Endothelial cell of umbilical vein (primary cell): ENCODE results near the gene SLC38A11. TPM values are rescaled to one million over a fixed set of nuclear protein-coding genes. Genes with fewer than 3 reads are reported as not detected.

ENCODE experiments used
- BruUV-seq: library from RNA; stranded (reverse); fragments of 400-500 nt; replicated peaks from 2 replicates; lab custom pipeline; 2021; lab: Mats Ljungman, UMichigan
- CTCF ChIA-PET: fragments of 300-600, 350-600 bp; sonication (Branson Sonifier 250); formaldehyde crosslinking; loops from one replicate; lab custom pipeline; 2021; ENCODE audit warnings: antibody characterized with exemption, inconsistent platforms; lab: Charles Lee
- POLR2A ChIA-PET: fragments of 300-600, 350-600 bp; sonication (Branson Sonifier 250); formaldehyde crosslinking; loops from one replicate; lab custom pipeline; 2021; ENCODE audit warnings: antibody characterized with exemption, inconsistent platforms; lab: Charles Lee
- DNase-seq: peaks from one replicate; pipeline ENCODE4 v3.0.0-alpha.2; 2011; ENCODE audit warnings: low read depth, low spot score
- FAIRE-seq: peaks from 2 replicates; lab custom pipeline; 2011; peaks lifted over from hg19 to GRCh38; lab: Jason Lieb, UNC
- H2AFZ ChIP-seq: 2 replicates; pipeline ENCODE4 v1.6.0; 2012; ENCODE audit warnings: low read depth, low read length, control low read depth, inconsistent platforms
- H3K27ac ChIP-seq: 2 replicates; pipeline ENCODE4 v1.5.1; 2011; ENCODE audit warnings: low read depth, mild to moderate bottlenecking, control low read depth, low read length, moderate library complexity; ENCODE audit not compliant: insufficient read depth
- H3K27me3 ChIP-seq, 2 experiments: 2 replicates each; pipeline versions ENCODE4 v1.6.0 to v1.6.1; 2011; ENCODE audit warnings: low read length in 2 of 2, mixed read lengths in 1 of 2; ENCODE audit not compliant: control insufficient read depth in 2 of 2, insufficient read depth in 2 of 2
- H3K36me3 ChIP-seq, 2 experiments: 2 replicates in 1 of 2; 3 replicates in 1 of 2; pipeline ENCODE4 v1.5.1; 2011; ENCODE audit warnings: low read length in 2 of 2, mild to moderate bottlenecking in 1 of 2, moderate library complexity in 1 of 2; ENCODE audit not compliant: control insufficient read depth in 2 of 2, insufficient read depth in 2 of 2; ENCODE audit errors: extremely low read depth in 1 of 2
- H3K4me1 ChIP-seq: 3 replicates; pipeline ENCODE4 v1.5.1; 2011; ENCODE audit warnings: mild to moderate bottlenecking, low read length; ENCODE audit not compliant: control insufficient read depth, insufficient read depth; ENCODE audit errors: extremely low read depth
- H3K4me2 ChIP-seq: 2 replicates; pipeline ENCODE4 v1.6.1; 2011; ENCODE audit warnings: low read length, control low read depth, mixed read lengths; ENCODE audit not compliant: insufficient read depth
- H3K4me3 ChIP-seq, 3 experiments: fragments of 200-600 bp in 1 of 3; sonication (generic), shearing (Covaris generic) in 1 of 3; replicated peaks in 1 of 3; 2 replicates each; pipeline ENCODE4 v1.5.1; 2011 to 2016; ENCODE audit warnings: control low read depth in 3 of 3, low read length in 3 of 3, mild to moderate bottlenecking in 2 of 3, inconsistent platforms in 1 of 3, low read depth in 1 of 3, moderate library complexity in 1 of 3; ENCODE audit not compliant: insufficient read depth in 1 of 3
- H3K79me2 ChIP-seq: 2 replicates; pipeline ENCODE4 v1.6.0; 2012; ENCODE audit warnings: low read length, inconsistent platforms; ENCODE audit not compliant: control insufficient read depth, insufficient read depth
- H3K9ac ChIP-seq: replicated peaks from 2 replicates; pipeline ENCODE3; 2011; ENCODE audit warnings: low read length, control low read depth; ENCODE audit not compliant: insufficient read depth; ENCODE audit errors: extremely low read depth
- H3K9me1 ChIP-seq: replicated peaks from 3 replicates; pipeline ENCODE4 v1.6.0; 2011; ENCODE audit warnings: mild to moderate bottlenecking, low read length; ENCODE audit not compliant: control insufficient read depth, insufficient read depth; ENCODE audit errors: extremely low read depth
- H3K9me3 ChIP-seq: replicated peaks from 2 replicates; pipeline ENCODE4 v1.5.1; 2012; ENCODE audit warnings: low read length, inconsistent platforms; ENCODE audit not compliant: control insufficient read depth, insufficient read depth
- H4K20me1 ChIP-seq: replicated peaks from 2 replicates; pipeline ENCODE3; 2011; ENCODE audit warnings: mild to moderate bottlenecking, low read length; ENCODE audit not compliant: control insufficient read depth, insufficient read depth; ENCODE audit errors: extremely low read depth
- CTCF ChIP-seq, 2 donors: IDR thresholded peaks; 1 replicate in 1 of 2; 2 replicates in 1 of 2; pipeline ENCODE4 v1.5.1; 2011; ENCODE audit warnings: low read length in 2 of 2, mild to moderate bottlenecking in 2 of 2, moderate library complexity in 2 of 2, control low read depth in 1 of 2, inconsistent platforms in 1 of 2, low read depth in 1 of 2; ENCODE audit not compliant: insufficient read depth in 1 of 2; ENCODE audit errors: extremely low read depth in 1 of 2
- FOS ChIP-seq: IDR thresholded peaks from 2 replicates; pipeline ENCODE4 v1.6.1; 2011; ENCODE audit warnings: mild to moderate bottlenecking, low read length, moderate library complexity, borderline replicate concordance; ENCODE audit not compliant: insufficient read depth
- GATA2 ChIP-seq: IDR thresholded peaks from 2 replicates; pipeline ENCODE4 v1.7.0; 2011; ENCODE audit warnings: low read depth, mild to moderate bottlenecking, moderate library complexity, mixed read lengths, low read length; ENCODE audit not compliant: insufficient read length, insufficient read depth
- POLR2A ChIP-seq: IDR thresholded peaks from 2 replicates; pipeline ENCODE4 v1.6.1; 2012; ENCODE audit warnings: low read depth, mild to moderate bottlenecking, control low read depth, low read length
- dilution Hi-C: fragments of 300-500 bp; cut with MboI; formaldehyde crosslinking; loops from one replicate; pipeline ENCODE4 v1.15.0; 2019; ENCODE audit warnings: low sequenced_read_pairs; ENCODE audit not compliant: extremely low pct_ligation_motif_present
- intact Hi-C: fragments of 100-400 bp; cut with micrococcal nuclease; formaldehyde crosslinking; loops from one replicate; pipeline ENCODE4 v1.10.0; 2022
- polyA plus RNA-seq, 4 experiments: library from polyadenylated mRNA; depleted of rRNA in 3 of 4; stranded (reverse) in 3 of 4; unstranded in 1 of 4; fragments of >200 nt; gene quantifications; 2 replicates each; pipeline versions ENCODE4 v1.2.1 to v1.2.3, GENCODE V29; 2011 to 2012; ENCODE audit warnings: missing spikeins in 1 of 4
- total RNA-seq: library from RNA; stranded (reverse); gene quantifications from 2 replicates; pipeline ENCODE4 v1.2.3, GENCODE V29; 2021

SLC38A11 gene
- total and polyA plus RNA-seq, 2 donors (not counting 3 experiments of a cell fraction or from before 2014, with no cell fraction given), result not detected

- Histone ChIP-seq H3K4me2 (peak overlapping the region; percentile 0), H3K9me3 (no peaks in the 10 kb centered on the region), H4K20me1 (no peaks in the 10 kb centered on the region), H3K9ac (no peak overlapping the region), H3K36me3 (no peaks in the 10 kb centered on the region), H3K27me3 (no peaks in the 10 kb centered on the region), H3K9me1 (no peaks in the 10 kb centered on the region), H3K4me1 (peaks cover 28% of the 10 kb centered on the region), H2AFZ (peak overlapping the region; percentile 23), H3K27ac (no peak overlapping the region), H3K4me3 (no peak overlapping the region), H3K79me2 (no peaks in the 10 kb centered on the region)
- no TSS peak for BruUV-seq
- ChIA-PET CTCF (interaction anchor here (1.2 to 2.8 kb wide), 5 partner anchors 9 to 57 kb away, joined by 3 to 8 read pairs (median 3); partner anchors contain the start of gene COBLL1), POLR2A (no interaction called here)
- DNase-seq, result peak; percentile 50
- intact Hi-C loops (loop anchor here (5.0 kb wide), 2 partner anchors 56 to 116 kb away; partner anchors contain the start of gene COBLL1), dilution Hi-C loops (no loop called here)
- peak; percentile 67 for FAIRE-seq
- TF ChIP-seq CTCF (IDR thresholded peaks at IDR 0.05; ENCODE audit: extremely low read depth in 1 of 2, insufficient read depth in 1 of 2, low read depth in 1 of 2, low read length in 2 of 2) (no peak), POLR2A (no peak), GATA2 (peak; percentile 96), FOS (peak; percentile 30)
These were observed 56.9 kb downstream of the SLC38A11 start for GRCh38 chr2:164898475-164898874.
